NCI-H2171 treated with DMSO at 0.1 percent for 48 hours (cell line): ENCODE data around the gene CHRNG.
"Not testable (repeated sequence)": the region's sequence is repeated elsewhere in the genome, so short reads cannot be mapped to it uniquely, and the experiment has no call there.

Source experiments
- DNase-seq: peaks from one replicate; lab custom pipeline; 2025; lab: John Stamatoyannopoulos, UW

The CHRNG gene

DNA sequence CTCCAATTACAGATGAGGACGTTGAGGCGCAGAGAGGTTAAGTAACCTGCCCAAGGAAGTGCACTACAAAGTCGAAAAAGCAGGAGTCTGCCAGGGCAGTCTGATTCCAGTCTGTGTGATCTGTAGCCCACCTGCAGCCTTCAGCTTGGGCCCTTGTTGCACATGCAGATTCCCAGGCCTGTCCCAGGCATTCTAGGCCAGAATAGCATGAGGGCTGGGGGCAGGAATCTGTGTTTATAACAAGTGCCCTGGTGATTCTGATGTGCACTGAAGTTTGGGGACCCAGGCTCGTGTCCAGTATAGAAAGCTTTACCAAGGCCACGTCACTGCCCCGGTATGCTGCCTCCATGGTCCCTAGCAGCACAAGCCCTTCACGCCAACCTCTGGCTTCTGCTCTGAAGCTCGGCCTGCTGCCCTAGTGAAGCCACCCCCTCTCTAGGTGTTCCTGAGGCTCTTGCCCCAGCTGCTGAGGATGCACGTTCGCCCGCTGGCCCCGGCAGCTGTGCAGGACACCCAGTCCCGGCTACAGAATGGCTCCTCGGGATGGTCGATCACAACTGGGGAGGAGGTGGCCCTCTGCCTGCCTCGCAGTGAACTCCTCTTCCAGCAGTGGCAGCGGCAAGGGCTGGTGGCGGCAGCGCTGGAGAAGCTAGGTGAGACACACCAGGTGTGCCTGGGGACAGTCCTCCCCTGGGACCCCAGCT is 4.6 kb downstream of the CHRNG start:
- DNase-seq, result no peak

DNA sequence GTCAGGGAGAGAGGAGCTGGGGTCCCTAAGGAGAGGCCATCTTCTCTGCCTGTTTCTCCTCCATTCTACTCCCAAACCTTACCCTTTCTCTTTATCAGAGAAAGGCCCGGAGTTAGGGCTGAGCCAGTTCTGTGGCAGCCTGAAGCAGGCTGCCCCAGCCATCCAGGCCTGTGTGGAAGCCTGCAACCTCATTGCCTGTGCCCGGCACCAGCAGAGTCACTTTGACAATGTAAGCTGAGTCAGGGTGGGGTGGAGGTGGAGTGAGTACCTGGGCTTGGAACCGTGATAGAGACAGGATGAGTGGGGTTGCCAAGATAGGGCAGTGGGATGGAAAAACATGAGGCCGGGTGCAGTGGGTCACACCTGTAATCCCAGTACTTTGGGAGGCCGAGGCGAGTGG is 5.2 kb downstream of the CHRNG start:
- no peak for DNase-seq

DNA sequence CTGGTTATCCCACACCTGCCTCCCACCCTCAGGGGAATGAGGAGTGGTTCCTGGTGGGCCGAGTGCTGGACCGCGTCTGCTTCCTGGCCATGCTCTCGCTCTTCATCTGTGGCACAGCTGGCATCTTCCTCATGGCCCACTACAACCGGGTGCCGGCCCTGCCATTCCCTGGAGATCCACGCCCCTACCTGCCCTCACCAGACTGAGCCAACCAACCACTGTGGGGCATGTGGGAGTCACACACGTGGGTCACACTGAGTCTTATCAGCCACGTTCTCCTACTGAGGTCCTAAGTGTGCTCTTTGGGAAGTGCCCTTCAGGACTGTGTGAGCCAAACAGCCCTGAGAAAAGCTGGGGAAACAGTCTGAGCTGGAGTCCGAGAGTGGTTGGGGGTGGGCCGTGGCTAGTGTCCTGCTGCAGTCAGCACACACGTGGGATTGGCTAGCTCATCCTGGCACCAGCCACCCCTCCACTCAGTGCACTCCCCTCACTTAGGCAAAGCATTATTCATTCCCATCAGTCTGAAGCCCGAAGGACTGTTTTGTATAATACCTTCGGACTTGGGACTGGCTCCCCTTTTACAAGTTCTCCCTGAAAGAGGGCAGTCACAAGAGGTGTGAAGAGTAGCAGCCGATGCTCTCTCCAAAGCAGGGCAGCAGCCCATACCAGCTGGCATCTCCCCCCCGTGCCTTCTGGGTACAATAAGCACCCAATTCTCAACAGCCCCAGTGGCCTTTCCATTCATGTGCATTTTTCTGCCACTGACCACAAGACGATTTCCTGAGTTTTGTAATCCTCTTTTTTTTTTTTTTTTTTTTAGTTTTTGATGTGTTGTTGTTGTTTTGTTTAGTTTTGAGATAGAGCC is 6.3 kb downstream of the CHRNG start:
- no peak for DNase-seq

DNA sequence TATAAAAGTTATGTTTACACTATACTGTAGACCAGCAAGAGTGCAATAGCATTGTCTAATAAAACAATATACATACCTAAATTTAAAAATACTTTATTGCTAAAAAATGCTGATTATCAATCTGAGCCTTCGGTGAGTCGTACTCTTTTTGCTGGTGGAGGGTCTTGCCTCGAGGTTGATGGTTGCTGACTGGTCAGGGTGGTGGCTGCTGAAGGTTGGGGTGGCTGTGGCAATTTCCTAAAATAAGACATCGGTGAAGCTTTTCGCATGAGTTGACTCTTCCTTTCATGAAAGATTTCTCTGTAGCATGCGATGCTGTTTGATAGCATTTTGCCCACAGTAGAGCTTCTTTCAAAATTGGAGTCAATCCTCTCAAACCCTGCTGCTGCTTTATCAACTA is 8.5 kb downstream of the CHRNG start:
- DNase-seq, result no peak

DNA sequence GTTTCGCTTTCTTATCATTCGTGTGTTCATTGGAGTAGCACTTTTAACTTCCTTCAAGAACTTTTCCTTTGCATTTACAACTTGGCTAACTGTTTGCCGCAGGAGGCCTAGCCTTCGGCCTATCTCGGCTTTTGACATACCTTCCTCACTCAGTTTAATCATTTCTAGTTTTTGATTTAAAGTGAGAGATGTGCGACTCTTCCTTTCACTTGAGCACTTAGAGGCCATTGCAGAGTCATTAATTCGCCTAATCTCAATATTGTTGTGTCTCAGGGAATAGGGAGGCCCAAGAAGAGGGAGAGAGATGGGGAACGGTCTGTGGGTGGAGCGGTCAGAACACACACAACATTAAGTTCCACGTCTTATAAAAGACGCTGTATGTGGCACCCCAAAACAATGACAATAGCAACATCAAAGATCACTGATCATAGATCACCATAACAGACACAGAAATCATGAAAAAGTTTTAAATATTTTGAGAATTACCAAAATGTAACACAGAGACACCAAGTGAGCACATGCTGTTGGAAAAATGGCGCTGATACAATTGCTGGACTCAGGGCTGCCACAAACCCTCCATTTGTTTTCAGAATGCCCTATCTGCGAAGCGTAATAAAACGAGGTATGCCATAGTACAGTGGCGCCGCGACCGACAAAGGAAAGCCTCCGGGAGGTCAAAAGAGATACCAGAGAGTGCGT is 10.3 kb downstream of the CHRNG start:
- no peak for DNase-seq

DNA sequence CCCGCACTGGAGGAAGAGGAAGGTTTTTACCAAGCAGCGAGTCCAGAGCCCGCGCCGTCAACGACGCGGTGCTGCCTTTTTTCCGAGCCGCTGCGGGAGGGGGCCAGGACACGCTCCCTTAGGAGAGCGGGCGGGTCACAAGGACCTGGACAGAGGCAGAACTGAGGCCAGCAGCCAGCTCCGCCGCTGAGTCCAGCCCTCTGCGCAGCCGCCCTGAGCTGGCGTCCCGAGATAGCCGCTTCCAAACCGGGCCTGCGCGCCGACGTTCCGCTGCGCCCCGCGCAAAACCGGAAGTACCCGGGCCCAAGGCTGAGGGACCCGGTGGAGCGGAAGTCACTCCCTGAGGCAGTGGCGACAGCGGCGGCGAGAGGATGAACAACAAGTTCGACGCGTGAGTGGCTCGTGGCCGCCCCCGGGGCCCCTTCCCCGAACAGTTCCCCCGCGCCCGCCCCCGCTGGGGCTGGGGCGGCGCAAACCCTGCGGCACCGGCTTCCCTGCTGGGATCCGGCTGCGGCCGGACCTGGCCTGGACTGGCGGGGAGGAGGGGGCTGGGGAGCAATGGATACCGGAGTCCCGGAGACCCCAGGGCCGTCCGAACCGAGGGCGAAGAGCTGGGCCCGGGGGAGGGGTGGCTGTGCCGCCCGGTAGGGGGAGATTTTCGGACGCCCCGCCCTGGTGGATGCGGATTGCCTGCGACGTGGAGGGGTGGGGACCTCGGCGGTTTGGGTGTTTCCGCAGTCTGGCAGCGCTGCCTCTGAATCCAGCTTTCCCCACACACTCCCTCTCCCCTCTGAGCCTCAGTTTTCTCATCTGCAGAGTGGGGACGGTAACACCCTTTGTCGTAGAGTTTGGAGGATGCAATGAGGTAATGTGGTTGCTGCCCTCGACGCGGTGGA is 11.1 kb downstream of the CHRNG start, which contains the start of the genes EIF4E2 and TIGD1:
TSS of gene EIF4E2 (plus strand) at position 336 of the 896 bp plus-strand sequence. CDS start at position 372, 36 bp downstream.
TSS of gene TIGD1 (minus strand) at position 204 of the 896 bp plus-strand sequence. CDS start 675 bp downstream, outside the sequence.
- DNase-seq, result peak; percentile 78

DNA sequence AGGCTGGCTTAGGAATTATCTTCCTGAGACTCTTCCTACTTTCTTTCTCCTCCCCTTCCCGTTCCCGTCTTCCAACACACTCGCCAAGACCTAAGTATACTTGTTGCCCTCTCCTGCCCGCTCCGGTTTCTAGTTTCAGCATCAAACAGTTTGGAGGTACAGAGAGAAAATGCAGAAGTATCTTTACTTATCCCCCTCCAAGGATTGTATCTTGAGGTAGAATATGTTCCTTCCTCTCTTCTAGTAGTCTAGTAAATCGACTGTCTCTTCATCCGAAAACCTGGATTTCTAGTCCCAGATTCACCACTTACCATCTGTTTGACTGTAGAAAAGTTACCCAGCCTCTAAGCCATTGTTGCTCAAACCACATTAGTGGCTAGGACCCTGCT is 11.8 kb downstream of the CHRNG start:
- DNase-seq, result no peak

DNA sequence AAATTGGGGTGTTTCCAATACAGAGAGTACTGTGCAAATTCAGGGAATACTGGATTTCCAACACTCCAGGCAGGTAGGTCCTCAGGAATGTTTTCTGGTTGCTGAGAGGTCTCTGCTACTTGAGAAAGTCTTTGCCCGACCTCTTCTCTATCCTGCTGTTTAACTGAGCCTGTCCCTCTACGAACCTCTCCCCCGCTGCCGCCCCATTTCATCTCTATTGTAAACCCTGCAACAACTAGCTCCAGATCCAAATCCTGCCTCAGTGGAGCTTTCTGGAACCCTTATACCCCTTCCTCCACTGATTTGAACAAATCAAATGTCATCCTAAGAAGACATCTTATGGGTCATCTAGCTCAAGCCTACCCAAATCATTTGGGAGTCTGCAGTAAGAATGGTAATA is 12.3 kb downstream of the CHRNG start:
- DNase-seq, result no peak

DNA sequence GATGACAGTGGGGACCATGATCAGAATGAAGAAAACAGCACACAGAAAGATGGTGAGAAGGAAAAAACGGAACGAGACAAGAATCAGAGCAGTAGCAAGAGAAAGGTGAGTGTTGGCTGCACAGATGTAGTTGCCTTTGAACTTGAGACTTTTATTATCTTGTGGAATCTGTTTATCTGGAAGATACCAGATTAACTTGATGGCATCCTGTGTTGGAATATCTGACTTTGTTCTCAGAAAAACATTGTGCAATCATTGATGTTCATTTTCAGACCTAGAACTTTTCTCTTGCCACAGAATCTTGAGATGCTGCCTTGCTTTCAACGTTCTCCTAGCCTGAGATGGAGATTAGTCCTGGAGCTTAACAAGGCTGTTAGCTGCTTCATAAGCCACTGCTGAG is 16.9 kb downstream of the CHRNG start:
- DNase-seq, result no peak

DNA sequence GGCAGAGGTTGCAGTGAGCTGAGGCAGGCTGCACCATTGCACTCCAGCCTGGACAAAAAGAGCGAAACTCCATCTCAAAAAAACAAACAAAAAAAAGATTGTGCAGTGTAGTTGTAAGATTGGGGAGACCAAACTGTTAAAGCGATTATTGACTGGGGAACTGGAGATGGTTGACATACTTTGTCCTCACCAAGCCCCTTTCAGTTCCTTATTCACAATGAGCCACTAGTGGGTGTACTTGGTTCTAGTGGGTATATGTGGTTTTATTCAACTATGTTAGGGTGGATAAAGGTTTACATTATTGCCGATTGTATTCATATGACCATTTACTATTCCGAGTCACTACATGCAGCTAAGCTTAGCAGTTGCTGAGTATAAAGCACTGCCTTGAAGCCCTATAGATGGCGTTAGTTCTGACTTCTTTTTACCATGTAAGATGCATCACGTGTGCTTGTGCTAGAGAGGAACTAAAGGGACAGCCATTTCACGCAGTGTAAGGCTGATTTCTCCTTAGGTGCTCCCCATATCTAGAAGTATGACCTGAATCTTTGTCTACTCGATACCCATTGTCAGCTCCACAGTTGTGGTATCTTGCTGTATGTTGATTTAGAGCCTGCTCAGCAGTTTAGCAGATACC is 23.1 kb downstream of the CHRNG start:
- no peak for DNase-seq

DNA sequence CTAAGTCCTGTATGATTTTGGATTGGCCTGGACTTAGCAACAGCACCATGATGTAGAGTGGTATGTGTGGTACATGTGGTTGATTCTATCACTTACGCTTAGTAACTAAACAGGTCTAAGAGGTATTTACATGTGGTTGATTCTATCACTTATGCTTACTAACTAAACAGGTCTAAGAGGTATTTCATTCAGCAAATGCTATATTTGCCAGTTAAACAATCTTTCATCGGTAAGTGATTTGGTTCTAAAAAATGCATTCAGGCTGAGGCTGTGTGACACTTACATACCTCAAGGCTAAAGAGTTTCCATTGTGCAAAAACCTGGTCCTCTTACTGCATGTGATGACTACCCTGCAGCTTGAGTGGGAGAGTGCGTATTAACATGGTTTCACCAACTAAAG is 24.1 kb downstream of the CHRNG start:
- no peak for DNase-seq

DNA sequence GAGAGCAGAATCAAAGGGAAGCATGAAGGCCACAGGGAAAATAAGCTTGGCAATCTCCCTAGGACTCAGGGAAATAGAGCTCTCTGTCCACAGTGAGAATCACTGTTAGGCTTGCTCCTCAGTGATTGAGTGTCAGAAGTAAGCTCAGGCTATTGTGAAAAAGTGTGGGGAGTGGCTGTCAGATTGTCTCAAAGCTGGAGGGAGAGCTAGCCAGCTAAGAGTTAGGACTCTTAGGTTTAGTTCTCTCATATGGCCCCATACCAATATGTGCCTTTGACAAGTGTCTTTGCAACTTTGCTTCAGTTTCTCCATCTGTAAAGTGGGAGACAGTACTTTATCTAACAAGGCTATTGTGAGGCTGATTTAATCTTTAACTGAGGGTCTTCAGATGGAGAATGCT is 28.2 kb downstream of the CHRNG start:
- no peak for DNase-seq

DNA sequence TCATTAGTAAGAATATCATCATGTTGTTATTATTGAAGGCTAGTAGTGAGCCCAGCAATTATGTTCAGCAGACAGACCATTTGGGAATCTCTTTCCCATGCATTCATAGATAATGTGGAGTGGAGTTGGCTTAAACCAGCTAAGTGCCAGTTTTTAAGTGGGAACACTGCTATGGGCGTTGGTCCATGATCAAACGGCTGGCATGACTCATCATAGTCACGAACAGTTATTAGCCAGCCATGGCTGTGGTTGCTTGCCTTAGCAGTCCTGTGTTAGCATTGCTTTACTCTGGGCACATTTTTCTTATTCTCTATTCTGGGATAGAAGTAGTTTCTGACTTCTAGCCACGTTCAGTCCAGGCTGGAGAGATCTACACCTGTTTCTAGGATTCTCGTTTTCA is 28.7 kb downstream of the CHRNG start:
- DNase-seq, result no peak

DNA sequence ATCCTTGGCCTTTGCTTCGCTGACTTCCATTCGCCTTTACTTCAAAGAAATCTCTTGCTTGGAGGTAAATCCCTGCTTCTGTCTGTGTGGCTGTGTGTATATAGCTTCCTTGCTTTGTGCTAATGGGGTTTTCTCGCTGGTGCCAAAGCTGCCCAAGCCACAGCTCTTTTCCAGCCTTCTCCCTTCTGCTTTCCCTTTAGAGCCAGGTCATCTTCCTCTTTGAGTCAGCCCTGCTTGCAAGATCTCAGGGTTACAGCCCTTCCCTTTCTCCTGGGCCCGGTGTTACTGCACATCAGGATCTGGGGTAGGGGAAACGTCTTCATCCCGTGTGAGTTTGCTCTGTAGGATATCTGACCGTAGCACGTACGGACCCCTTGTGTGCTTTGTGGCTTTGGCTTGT is 30.0 kb downstream of the CHRNG start:
- no peak for DNase-seq

DNA sequence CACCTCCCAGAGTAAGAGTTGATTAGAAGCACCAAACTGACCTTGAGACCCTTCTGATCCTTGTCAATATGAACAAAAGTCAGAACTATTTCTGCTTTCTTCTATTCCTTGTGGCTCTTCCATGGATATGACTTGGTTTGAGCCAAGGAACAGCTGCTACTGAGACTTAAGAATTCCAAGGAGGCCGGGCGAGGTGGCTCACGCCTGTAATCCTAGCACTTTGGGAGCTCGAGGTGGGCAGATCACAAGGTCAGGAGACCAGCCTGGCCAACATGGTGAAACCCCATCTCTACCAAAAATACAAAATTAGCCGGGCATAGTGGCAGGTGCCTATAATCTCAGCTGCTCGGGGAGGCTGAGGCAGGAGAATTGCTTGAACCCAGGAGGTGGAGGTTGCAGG is 31.0 kb downstream of the CHRNG start:
- not testable (repeated sequence) for DNase-seq

DNA sequence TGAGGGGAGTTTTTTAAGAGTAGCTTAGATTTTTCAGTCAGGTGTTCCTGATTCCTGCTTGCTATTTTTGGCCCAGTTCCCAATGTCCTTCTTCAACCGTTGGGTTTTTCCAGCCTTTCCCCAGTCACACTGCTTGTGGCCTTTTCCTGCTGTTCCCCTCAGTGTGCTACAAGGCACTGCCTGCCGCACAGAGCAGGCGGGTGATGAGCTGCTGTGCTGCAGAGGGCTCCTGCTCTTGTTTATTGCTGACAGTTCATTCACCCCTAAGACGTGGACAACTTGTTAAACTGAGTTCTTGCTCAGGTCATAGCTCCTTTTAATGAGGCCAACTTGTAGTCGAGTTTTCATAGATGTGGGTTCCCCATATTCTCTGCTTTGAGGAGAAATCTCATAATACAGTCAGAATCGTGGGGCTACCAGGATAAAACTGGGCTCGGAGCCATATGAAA is 31.6 kb downstream of the CHRNG start:
- DNase-seq, result no peak

DNA sequence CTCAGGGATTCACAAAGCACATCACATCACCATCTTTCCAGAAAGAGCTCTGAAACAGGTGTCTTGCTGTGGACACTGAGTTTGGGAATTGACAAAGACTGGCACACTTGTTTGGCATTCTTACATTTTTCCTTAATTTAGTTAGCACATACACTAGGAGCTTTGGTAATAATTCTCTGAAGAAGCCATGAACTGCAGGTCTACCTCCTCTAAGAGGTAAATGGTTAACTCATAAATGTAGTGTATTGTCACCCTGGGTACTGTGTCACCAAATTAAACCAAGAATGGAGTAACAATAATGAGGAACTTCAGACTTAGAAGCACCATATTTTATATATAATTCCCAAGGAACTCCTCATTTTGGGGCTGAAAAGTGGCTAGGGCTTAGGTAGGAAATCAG is 33.5 kb downstream of the CHRNG start:
- DNase-seq, result no peak

DNA sequence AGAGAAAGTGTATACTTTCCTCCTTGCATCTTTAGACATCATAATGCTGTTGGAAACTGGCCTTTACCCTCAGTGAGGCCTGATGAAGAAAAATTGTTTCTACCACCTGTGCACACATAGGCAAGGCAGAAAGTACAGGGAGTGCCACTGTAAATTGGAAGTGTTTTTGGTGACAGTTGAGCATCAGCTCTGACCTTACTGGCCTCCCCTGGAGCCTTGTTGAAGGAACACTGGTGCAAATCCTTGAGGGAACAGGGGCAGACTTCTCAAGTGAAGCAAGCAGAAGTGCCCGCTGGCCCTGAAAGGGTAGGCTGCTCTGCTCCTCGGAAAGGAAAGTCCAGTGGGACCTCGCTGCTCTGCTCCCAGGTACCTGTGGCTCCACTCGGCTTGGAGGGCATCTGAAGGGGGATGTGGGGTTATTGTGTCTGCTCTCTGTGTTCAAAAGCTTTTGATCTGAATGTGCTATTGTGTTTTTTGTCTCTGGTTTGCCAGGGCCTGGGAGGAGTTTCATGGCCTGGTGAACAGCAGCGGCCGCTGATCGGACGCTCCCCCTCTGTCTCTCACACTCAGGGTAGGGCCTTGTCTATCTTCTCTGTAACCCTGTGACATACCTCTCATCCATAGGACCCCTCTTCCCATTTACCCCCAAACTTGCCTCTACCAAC is 34.4 kb downstream of the CHRNG start:
- DNase-seq, result no peak

DNA sequence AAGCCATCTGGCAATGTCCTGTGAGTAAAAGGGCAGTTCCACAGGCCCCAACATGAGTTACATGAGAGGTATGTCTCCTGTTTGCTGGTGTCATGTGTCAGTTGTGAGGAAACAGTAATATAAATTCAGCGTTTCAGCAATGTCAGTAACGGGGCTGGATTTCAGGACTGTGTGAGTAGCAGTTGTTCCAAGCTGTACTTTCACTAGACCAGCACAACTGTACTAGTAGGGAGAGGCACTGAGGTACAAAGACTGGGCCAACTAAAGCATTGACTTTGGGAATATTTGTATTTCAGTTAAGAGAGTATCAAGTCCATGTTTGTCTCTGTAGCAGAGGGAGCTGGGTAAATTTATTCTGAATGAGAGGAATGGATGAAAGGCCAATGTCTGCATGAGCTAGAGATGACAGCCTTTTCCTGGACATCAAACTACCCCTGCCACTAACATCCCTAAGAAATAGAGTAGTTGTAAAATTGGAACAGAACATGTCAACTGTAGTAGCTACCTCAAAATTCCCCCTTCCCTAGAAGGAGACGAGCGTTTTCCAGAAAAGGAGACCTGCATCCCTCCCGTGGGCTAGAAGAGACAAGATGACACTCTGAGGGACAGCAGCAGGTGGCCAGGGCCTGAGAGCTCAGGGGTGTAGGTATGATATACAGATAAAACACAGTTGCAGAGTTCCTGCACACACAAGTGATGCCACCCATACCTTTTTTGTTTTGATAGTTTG is 35.3 kb downstream of the CHRNG start:
- DNase-seq, result no peak

DNA sequence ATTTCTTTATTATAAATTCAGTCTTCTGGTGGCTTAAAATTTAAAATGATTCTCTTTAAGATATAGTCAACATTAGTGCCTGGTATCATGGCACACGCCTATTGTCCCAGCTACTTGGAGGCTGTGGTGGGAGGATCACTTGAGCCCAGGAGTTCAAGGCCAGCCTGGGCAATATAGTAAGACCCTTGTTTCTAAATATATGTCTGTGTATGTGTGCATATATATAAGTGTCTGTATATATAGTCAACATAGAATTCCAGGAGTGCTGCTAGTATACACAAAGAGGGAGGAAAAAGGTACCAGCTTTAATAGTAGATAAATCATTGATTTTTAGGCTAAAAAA is 35.9 kb downstream of the CHRNG start:
- no peak for DNase-seq
